ENCODE data around the gene TCEANC2.

The TCEANC2 gene

DNA sequence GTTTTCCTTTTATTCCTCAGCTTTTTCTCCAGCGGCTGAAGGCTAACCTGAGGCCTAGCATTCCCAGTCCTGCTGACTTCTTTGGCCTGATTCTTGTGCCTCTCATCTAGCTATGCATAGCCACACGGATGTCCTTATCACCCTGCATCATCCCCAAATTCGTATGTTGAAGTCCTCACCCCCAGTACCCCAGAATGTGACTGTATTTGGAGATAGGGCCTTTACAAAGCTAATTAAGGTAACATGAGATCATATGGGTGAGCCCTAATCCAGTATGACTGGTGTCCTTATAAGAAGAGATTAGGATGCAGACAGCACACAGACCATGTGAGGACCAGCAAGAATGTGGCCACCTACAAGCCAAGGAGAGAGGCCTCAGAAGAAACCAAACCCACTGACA, 54.7 kb downstream of the TCEANC2 start:
- DNase-seq (ENCODE audit: extremely low read depth, low read depth): no peak
- H3K4me3 ChIP-seq (replicated peaks; ENCODE audit: low read depth, low read length): no peak overlapping the region

GRCh38 chr1:54109129-54110090, 56.0 kb downstream of the TCEANC2 start:
- no peak for DNase-seq (ENCODE audit: extremely low read depth, low read depth)
- no peak overlapping the region for H3K4me3 ChIP-seq (replicated peaks; ENCODE audit: low read depth, low read length)
- no peak for TF ChIP-seq CTCF (IDR thresholded peaks at IDR 0.05; ENCODE audit: low read depth, low read length, missing control alignments)

More for the DNA sequence above, 54.7 kb downstream of the TCEANC2 start:
- TF ChIP-seq CTCF (IDR thresholded peaks at IDR 0.05; ENCODE audit: low read depth, low read length, missing control alignments): no peak

DNA sequence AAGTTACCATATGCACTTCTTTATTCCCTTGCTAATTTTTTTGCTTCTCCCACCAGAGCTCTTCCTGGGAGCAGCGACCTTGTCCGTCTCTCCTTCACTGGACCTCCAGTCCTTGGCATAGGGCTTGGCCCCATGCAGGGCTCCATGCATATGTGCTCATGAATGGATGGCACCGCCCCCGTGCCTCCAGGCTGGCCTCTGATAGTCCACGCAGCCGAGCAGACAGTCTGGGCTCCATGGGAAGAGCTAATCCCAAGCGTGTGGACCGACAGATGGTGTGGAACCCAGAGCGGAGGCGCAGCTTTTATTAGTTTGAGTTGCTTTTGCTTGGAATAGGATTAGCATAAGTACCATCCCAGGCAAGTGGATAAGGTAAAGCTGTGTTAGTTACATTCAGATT, 57.6 kb downstream of the TCEANC2 start:
- TF ChIP-seq CTCF (IDR thresholded peaks at IDR 0.05; ENCODE audit: low read depth, low read length, missing control alignments): no peak
- no peak overlapping the region for H3K4me3 ChIP-seq (replicated peaks; ENCODE audit: low read depth, low read length)
- DNase-seq (ENCODE audit: extremely low read depth, low read depth): no peak

- no peak for TF ChIP-seq CTCF (IDR thresholded peaks at IDR 0.05; ENCODE audit: low read depth, low read length, missing control alignments)
- no peak for DNase-seq (ENCODE audit: extremely low read depth, low read depth)
- H3K4me3 ChIP-seq (replicated peaks; ENCODE audit: low read depth, low read length): no peak overlapping the region
Observed at GRCh38 chr1:54111624-54112023, 58.2 kb downstream of the TCEANC2 start.

DNA sequence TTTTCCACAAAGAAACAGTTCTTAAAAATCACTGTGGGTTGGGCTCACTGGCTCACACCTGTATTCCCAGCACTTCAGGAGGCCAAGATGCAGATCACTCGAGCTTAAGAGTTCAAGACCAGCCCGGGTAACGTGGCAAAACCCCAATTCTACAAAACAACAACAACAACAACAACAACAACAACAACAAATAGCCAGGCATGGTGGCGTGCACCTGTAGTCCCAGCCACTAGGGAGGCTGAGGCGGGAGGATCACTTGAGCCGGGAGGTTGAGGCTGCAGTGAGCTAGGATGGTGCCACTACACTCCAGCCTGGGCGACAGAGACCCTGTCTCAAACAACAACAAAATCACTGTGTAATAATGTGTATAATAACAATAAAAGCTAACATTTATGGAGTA, 58.6 kb downstream of the TCEANC2 start:
- H3K4me3 ChIP-seq (replicated peaks; ENCODE audit: low read depth, low read length): no peak overlapping the region
- TF ChIP-seq CTCF (IDR thresholded peaks at IDR 0.05; ENCODE audit: low read depth, low read length, missing control alignments): no peak
- no peak for DNase-seq (ENCODE audit: extremely low read depth, low read depth)

- no peak for DNase-seq (ENCODE audit: extremely low read depth, low read depth)
- H3K4me3 ChIP-seq (replicated peaks; ENCODE audit: low read depth, low read length): no peak overlapping the region
- TF ChIP-seq CTCF (IDR thresholded peaks at IDR 0.05; ENCODE audit: low read depth, low read length, missing control alignments): no peak
Observed at GRCh38 chr1:54112705-54113368, 59.4 kb downstream of the TCEANC2 start.

Data from HFF-Myc (cell line).